GM18861 (cell line): ENCODE measurements around the gene SUB1.

ENCODE experiments used
- ATAC-seq: cut with Tn5 transposase; IDR thresholded peaks from one replicate; pipeline ENCODE4 v1.9.1; 2021; ENCODE audit not compliant: unreplicated experiment

The SUB1 gene

DNA sequence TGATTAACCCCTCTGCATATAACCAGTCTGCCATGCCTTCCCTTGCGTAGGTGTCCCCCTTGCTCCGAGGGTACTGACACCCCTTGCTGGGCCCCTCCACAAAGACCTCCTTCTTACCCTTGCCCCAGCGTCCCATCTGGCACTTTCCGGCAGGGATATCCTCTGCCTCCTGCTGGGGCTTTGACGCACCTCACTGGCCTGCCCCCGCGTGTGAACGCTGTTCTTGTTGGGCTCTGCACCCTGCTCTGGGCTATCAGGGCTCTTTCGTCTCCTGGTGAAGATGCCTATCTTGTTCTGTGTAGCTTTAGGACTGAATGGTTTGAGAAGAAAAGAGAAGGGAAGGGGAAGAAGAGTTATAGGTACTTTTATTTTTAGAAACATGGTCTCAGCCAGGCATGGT, 53.0 kb downstream of the SUB1 start:
- ATAC-seq = no peak

DNA sequence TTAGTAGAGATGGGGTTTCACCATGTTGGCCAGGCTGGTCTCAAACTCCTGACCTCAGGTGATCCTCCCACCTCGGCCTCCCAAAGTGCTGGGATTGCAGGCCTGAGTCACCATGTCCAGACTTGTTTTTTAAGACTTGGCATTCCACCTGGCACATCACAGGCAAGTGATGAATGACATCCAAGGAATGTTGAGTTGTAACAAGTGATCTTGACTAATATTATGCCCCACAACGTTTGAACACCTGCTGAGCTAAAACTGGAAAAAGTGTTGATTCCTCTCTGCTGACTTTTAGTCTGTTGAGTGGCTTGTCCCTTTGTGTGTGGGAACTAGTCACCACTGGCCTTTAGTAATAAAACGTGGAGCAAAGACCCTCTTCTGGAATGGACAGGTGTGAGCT, 54.6 kb downstream of the SUB1 start:
- ATAC-seq = no peak

DNA sequence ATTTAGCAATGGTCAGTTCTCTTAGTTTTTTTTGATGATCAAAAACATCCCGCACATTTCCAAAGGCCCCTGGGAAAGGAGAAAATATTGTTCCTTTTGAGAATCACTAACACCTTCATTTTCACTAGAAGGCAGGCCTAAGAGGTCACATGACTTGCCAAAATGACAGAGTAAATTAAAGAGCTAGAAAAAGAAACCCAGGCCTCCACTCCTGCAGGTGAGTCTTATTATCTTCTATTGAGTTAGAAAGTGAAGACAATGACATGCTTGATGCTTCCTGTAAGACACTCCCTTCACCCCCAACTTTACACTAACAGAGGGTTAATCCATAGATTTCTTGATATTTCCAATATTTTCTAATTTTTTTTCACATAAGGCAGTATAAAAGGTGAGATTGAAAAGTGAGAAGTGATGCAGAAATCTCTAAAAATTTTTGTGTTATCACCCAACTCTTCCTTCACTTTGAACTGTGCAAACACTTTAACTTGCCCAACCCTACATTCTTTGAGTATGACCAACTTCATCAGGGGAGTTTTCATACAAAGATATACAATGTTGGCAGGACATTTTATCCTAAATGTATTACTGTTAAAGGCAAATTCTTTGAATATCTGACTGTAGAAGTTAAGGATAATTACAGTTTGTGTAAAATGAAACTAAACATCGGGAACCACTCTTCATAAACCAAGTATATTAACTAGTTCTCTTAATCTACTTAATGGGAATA, 57.1 kb downstream of the SUB1 start:
- ATAC-seq = no peak

DNA sequence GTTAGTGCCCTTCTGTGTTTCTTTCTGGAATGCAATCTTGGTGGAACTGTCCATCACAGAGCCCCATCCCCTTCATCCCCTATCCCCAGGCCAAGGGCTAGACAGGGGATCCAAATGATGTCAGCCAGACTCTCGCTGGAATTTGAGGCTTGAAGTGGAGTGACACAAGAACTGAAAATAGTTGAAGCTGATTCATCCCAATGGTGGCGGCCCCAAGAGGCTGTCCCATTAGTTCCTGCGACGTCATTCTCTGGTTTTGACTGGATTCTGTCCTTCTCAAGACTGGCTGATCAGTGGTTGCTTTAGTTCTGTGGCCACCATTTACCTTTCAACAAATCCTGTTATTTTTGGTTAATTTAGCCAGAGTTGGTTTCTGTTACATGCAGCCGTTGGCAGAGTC, 59.9 kb downstream of the SUB1 start:
- ATAC-seq = no peak

- ATAC-seq = no peak
Measured at GRCh38 chr5:32646061-32646969, 61.0 kb downstream of the SUB1 start.

GRCh38 chr5:32651088-32651487, 65.7 kb downstream of the SUB1 start:
- ATAC-seq = no peak

DNA sequence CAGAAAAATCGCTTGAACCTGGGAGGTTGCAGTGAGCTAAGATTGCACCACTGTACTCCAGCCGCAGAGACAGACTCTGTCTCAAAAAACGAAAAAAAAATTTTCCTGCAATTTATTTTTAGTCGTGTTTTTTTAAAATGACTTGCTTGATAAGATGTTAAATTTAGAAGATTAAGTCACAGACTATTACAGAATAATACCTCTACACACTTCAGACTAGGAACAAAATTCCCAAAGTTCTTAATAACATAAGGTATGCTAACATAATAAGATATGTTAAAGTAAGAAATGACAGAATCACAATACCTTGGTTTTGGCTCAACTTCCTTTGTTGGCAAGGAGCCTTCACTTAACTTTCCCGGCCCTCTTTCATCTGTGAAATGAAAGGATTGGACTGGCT, 66.3 kb downstream of the SUB1 start:
- no peak for ATAC-seq
